Naive thymus-derived CD4-positive, alpha-beta T cell (primary cell): ENCODE results near the gene CLEC18C. TPM values are rescaled to one million over a fixed set of nuclear protein-coding genes. Genes with fewer than 3 reads are reported as not detected.
"Not testable (repeated sequence)": the region's sequence is repeated elsewhere in the genome, so short reads cannot be mapped to it uniquely, and the experiment has no call there.

ENCODE experiments used
- ATAC-seq: fragments of 150-1000 bp; cut with Tn5 transposase; 2 replicates; pipeline ENCODE4 v1.10.0; 2021; ENCODE audit warnings: mild to moderate bottlenecking, moderate library complexity
- CTCF ChIA-PET: fragments of 350-600 bp; sonication (Branson Sonifier 250); formaldehyde crosslinking; loops from one replicate; lab custom pipeline; 2021; ENCODE audit warnings: antibody characterized with exemption; lab: Charles Lee
- POLR2A ChIA-PET: fragments of 350-600 bp; sonication (Branson Sonifier 250); formaldehyde crosslinking; loops from one replicate; lab custom pipeline; 2021; ENCODE audit warnings: antibody characterized with exemption, inconsistent platforms; lab: Charles Lee
- DNase-seq, 9 donors: peaks; one replicate each; pipeline versions ENCODE4 v3.0.0 to v3.0.0-alpha.2; 2020 to 2022; ENCODE audit warnings: mixed read lengths in 1 of 9
- H3K27ac ChIP-seq: one replicate; pipeline ENCODE4 v1.7.0; 2013; ENCODE audit warnings: mild to moderate bottlenecking, low read depth, low read length, moderate library complexity
- H3K27me3 ChIP-seq, 2 donors: one replicate each; pipeline ENCODE4 v1.7.0; 2013; ENCODE audit warnings: low read length in 2 of 2, mild to moderate bottlenecking in 2 of 2, moderate library complexity in 2 of 2; ENCODE audit not compliant: control insufficient read depth in 2 of 2, insufficient read depth in 2 of 2
- H3K36me3 ChIP-seq, 3 experiments: 1 replicate in 2 of 3; 2 replicates in 1 of 3; pipeline ENCODE4 v1.7.0; 2013; ENCODE audit warnings: low read length in 3 of 3, mild to moderate bottlenecking in 3 of 3, moderate library complexity in 1 of 3; ENCODE audit not compliant: insufficient read depth in 3 of 3, control insufficient read depth in 2 of 3
- H3K4me1 ChIP-seq, 2 donors: one replicate each; pipeline ENCODE4 v1.7.0; 2013; ENCODE audit warnings: low read length in 2 of 2, mild to moderate bottlenecking in 2 of 2, moderate library complexity in 1 of 2; ENCODE audit not compliant: control insufficient read depth in 2 of 2, insufficient read depth in 2 of 2
- H3K4me3 ChIP-seq: 2 replicates; pipeline ENCODE4 v1.7.0; 2013; ENCODE audit warnings: mild to moderate bottlenecking, low read length
- H3K9me3 ChIP-seq, 3 experiments: 1 replicate in 2 of 3; 2 replicates in 1 of 3; pipeline ENCODE4 v1.7.0; 2013; ENCODE audit warnings: low read length in 3 of 3; ENCODE audit not compliant: control insufficient read depth in 2 of 3
- H3K27ac Mint-ChIP-seq, 9 donors: one replicate each; pipeline ENCODE4 v1.8.0; 2020 to 2022; ENCODE audit warnings: mixed read lengths in 9 of 9, mild to moderate bottlenecking in 8 of 9, moderate library complexity in 5 of 9, inconsistent platforms in 2 of 9
- H3K27me3 Mint-ChIP-seq, 5 donors: one replicate each; pipeline ENCODE4 v1.8.0; 2021 to 2022; ENCODE audit warnings: mixed read lengths in 5 of 5, mild to moderate bottlenecking in 1 of 5
- H3K36me3 Mint-ChIP-seq, 5 donors: one replicate each; pipeline ENCODE4 v1.8.0; 2020 to 2022; ENCODE audit warnings: mixed read lengths in 5 of 5, mild to moderate bottlenecking in 3 of 5, inconsistent platforms in 1 of 5
- H3K4me1 Mint-ChIP-seq, 7 donors: one replicate each; pipeline ENCODE4 v1.8.0; 2020 to 2022; ENCODE audit warnings: mixed read lengths in 7 of 7, mild to moderate bottlenecking in 3 of 7, inconsistent platforms in 1 of 7
- H3K4me3 Mint-ChIP-seq, 10 donors: one replicate each; pipeline ENCODE4 v1.8.0; 2020 to 2022; ENCODE audit warnings: mild to moderate bottlenecking in 10 of 10, mixed read lengths in 10 of 10, moderate library complexity in 6 of 10, inconsistent platforms in 2 of 10
- H3K9me3 Mint-ChIP-seq, 11 donors: one replicate each; pipeline ENCODE4 v1.8.0; 2020 to 2022; ENCODE audit warnings: mixed read lengths in 11 of 11, mild to moderate bottlenecking in 4 of 11, inconsistent platforms in 1 of 11, moderate library complexity in 1 of 11
- intact Hi-C, 2 donors: fragments of 100-400 bp; cut with micrococcal nuclease; formaldehyde crosslinking; loops; one replicate each; pipeline ENCODE4 v1.15.1; 2023
- polyA plus RNA-seq, 2 donors: library from polyadenylated mRNA; unstranded; fragments of 300-500 nt; fragmentation: Illumina TruSeq; gene quantifications; one replicate each; pipeline ENCODE4 v1.2.3, GENCODE V29; 2021
- total RNA-seq, 6 experiments: library from RNA in 5 of 6; stranded (reverse) in 5 of 6; gene quantifications; 1 replicate in 5 of 6; 2 replicates in 1 of 6; pipeline ENCODE4 v1.2.3 and lab custom pipeline; 2021 to 2026

Gene CLEC18C
- total and polyA plus RNA-seq, 7 experiments from 2014 or later, result 0.89 to 2.0 (median 1.2) TPM; not detected in 3

GRCh38 chr16:70142739-70143138 is 30.8 kb upstream of the CLEC18C start:
- POLR2A ChIA-PET, H3K4me1 Mint-ChIP-seq, H3K27ac ChIP-seq, H3K27ac Mint-ChIP-seq, DNase-seq, CTCF ChIA-PET, H3K27me3 ChIP-seq, H3K4me3 ChIP-seq, H3K4me3 Mint-ChIP-seq, H3K27me3 Mint-ChIP-seq, H3K9me3 Mint-ChIP-seq, ATAC-seq, H3K9me3 ChIP-seq, H3K4me1 ChIP-seq, intact Hi-C loops: not testable (repeated sequence)
- H3K36me3 Mint-ChIP-seq, result peaks cover 7 to 41% (median 21%) of the 10 kb centered on the region in 5 donors
- peaks cover 0 to 64% (median 0%) of the 10 kb centered on the region in 3 experiments for H3K36me3 ChIP-seq

GRCh38 chr16:70143231-70143895 is 30.2 kb upstream of the CLEC18C start:
- ATAC-seq, result not testable (repeated sequence)

GRCh38 chr16:70147853-70148252 is 25.7 kb upstream of the CLEC18C start:
- POLR2A ChIA-PET, DNase-seq, H3K4me3 Mint-ChIP-seq, CTCF ChIA-PET, H3K27ac Mint-ChIP-seq, ATAC-seq, H3K27ac ChIP-seq, intact Hi-C loops, H3K4me1 ChIP-seq, H3K27me3 ChIP-seq, H3K9me3 Mint-ChIP-seq, H3K27me3 Mint-ChIP-seq, H3K4me3 ChIP-seq, H3K4me1 Mint-ChIP-seq, H3K9me3 ChIP-seq: not testable (repeated sequence)
- H3K36me3 ChIP-seq, result peaks cover 9 to 66% (median 11%) of the 10 kb centered on the region in 3 experiments
- peaks cover 14 to 52% (median 32%) of the 10 kb centered on the region in 5 donors for H3K36me3 Mint-ChIP-seq

More at GRCh38 chr16:70143231-70143895, 30.2 kb upstream of the CLEC18C start:
- H3K4me1 Mint-ChIP-seq, H3K27me3 Mint-ChIP-seq, H3K4me1 ChIP-seq, H3K4me3 ChIP-seq, H3K9me3 Mint-ChIP-seq, CTCF ChIA-PET, H3K27me3 ChIP-seq, POLR2A ChIA-PET, H3K27ac ChIP-seq, DNase-seq, H3K9me3 ChIP-seq, intact Hi-C loops: not testable (repeated sequence)
- H3K36me3 Mint-ChIP-seq, result peaks cover 7 to 44% (median 21%) of the 10 kb centered on the region in 5 donors
- peak overlapping the region in 1 of 9 donors; percentile 72 for H3K27ac Mint-ChIP-seq
- peaks cover 0 to 65% (median 0%) of the 10 kb centered on the region in 3 experiments for H3K36me3 ChIP-seq
- peak overlapping the region in 1 of 10 donors; percentile 16 for H3K4me3 Mint-ChIP-seq

DNA sequence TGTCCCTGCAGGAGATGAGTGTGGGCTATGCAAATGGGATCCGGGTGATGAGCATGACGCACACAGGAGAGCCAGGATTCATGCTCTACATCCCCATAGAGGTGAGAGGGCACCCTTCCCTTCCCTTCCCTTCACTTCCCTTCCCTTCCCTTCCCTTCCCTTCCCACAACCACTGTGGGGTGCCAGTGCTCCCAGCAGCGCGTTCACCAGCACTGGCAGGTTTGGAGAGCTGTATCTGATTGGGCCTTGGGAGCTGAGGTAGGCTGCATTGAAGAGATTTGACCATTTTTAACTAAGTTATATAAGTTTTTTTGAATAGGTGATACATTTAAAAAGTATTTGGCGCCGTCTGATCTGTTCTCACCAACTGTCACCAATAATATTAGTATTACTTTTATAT is 25.1 kb upstream of the CLEC18C start:
- H3K27me3 Mint-ChIP-seq, intact Hi-C loops, H3K4me3 ChIP-seq, ATAC-seq, H3K4me1 Mint-ChIP-seq, H3K9me3 Mint-ChIP-seq, H3K4me1 ChIP-seq, CTCF ChIA-PET, H3K4me3 Mint-ChIP-seq, DNase-seq, H3K27me3 ChIP-seq, H3K27ac ChIP-seq, H3K9me3 ChIP-seq: not testable (repeated sequence)
- Mint-ChIP-seq H3K27ac (peak overlapping the region in 1 of 9 donors; percentile 31), H3K36me3 (peaks cover 10 to 53% (median 33%) of the 10 kb centered on the region in 5 donors)
- POLR2A ChIA-PET, result interaction anchor here (0.6 kb wide), 1 partner anchor 140 kb away, joined by 3 read pairs; no protein-coding TSS in a partner anchor
- peaks cover 9 to 66% (median 17%) of the 10 kb centered on the region in 3 experiments for H3K36me3 ChIP-seq

GRCh38 chr16:70149296-70149695 is 24.3 kb upstream of the CLEC18C start:
- DNase-seq, H3K4me1 Mint-ChIP-seq, H3K27ac ChIP-seq, H3K27ac Mint-ChIP-seq, H3K27me3 Mint-ChIP-seq, H3K4me1 ChIP-seq, H3K4me3 ChIP-seq, H3K9me3 ChIP-seq, H3K9me3 Mint-ChIP-seq, H3K27me3 ChIP-seq, ATAC-seq, intact Hi-C loops, H3K4me3 Mint-ChIP-seq, CTCF ChIA-PET: not testable (repeated sequence)
- peaks cover 9 to 68% (median 17%) of the 10 kb centered on the region in 3 experiments for H3K36me3 ChIP-seq
- H3K36me3 Mint-ChIP-seq, result peaks cover 8 to 54% (median 32%) of the 10 kb centered on the region in 5 donors
- POLR2A ChIA-PET, result interaction anchor here (0.6 kb wide), 1 partner anchor 140 kb away, joined by 3 read pairs; no protein-coding TSS in a partner anchor

DNA sequence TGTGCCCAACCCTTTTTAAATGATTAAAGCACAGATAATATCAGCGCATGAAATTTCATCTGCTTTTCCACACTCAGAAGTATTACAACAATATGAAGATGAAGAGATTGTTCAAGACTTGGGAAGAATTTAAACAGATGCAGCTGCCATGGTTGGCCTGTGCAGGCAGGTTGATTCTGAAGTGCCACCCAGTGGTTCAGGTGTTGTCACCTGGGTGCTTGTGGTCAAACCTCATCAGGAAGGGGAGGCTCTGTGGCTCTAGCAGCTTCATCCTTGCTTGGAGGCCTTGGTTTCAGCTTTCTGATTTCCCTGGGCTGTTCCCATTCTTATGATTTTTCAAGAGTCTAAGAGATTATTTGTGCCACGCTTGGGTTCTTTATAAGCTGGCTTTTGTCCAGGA is 22.2 kb upstream of the CLEC18C start:
- no peak for ATAC-seq
- no peaks in the 10 kb centered on the region for H3K4me1 ChIP-seq
- no peaks in the 10 kb centered on the region for H3K9me3 Mint-ChIP-seq
- peaks cover 0 to 3% (median 0%) of the 10 kb centered on the region in 7 donors for H3K4me1 Mint-ChIP-seq
- no peaks in the 10 kb centered on the region for H3K9me3 ChIP-seq
- peaks cover 13 to 81% (median 21%) of the 10 kb centered on the region in 3 experiments for H3K36me3 ChIP-seq
- peak overlapping the region in 1 of 9 donors; percentile 28 for H3K27ac Mint-ChIP-seq
- DNase-seq, result no peak
- ChIA-PET POLR2A (no interaction called here), CTCF (no interaction called here)
- no peak overlapping the region for H3K27ac ChIP-seq
- no peaks in the 10 kb centered on the region for H3K27me3 ChIP-seq
- no peaks in the 10 kb centered on the region for H3K27me3 Mint-ChIP-seq
- peaks cover 8 to 47% (median 31%) of the 10 kb centered on the region in 5 donors for H3K36me3 Mint-ChIP-seq
- H3K4me3 Mint-ChIP-seq, result no peak overlapping the region
- H3K4me3 ChIP-seq, result no peak overlapping the region
- intact Hi-C loops, result no loop called here
